Stomach (tissue), 9 donors: ENCODE results near the gene P2RX7. TPM values are rescaled to one million over a fixed set of nuclear protein-coding genes. Genes with fewer than 3 reads are reported as not detected.

ENCODE experiments used
- DNase-seq, 2 donors: peaks; one replicate each; pipeline versions ENCODE4 v3.0.0 to v3.0.0-alpha.2; 2013 to 2019
- H3K27ac ChIP-seq, 5 donors: fragments of 200-600 bp in 4 of 5; sonication (generic) in 4 of 5; one replicate each; pipeline ENCODE4 v1.5.1; 2013 to 2019; ENCODE audit warnings: mild to moderate bottlenecking in 1 of 5, moderate library complexity in 1 of 5
- H3K27me3 ChIP-seq, 3 donors: fragments of 200-600 bp; sonication (generic); one replicate each; pipeline ENCODE4 v1.5.1; 2017 to 2019; ENCODE audit warnings: mixed run types in 1 of 3
- H3K36me3 ChIP-seq, 4 donors: fragments of 200-600 bp; sonication (generic); 1 replicate in 3 of 4; 2 replicates in 1 of 4; pipeline ENCODE4 v1.5.1; 2016 to 2019
- H3K4me1 ChIP-seq, 4 donors: fragments of 200-600 bp; sonication (generic); one replicate each; pipeline ENCODE4 v1.5.1; 2016 to 2019
- H3K4me3 ChIP-seq, 4 donors: fragments of 200-600 bp; sonication (generic) in 3 of 4; one replicate each; pipeline ENCODE4 v1.5.1; 2016 to 2019; ENCODE audit warnings: mild to moderate bottlenecking in 1 of 4
- H3K9me3 ChIP-seq, 4 donors: fragments of 200-600 bp; sonication (generic); one replicate each; pipeline ENCODE4 v1.5.1; 2016 to 2019
- CTCF ChIP-seq, 7 experiments: fragments of 450-650 bp in 4 of 7; fragments of 200-600 bp in 3 of 7; sonication (generic) in 3 of 7; IDR thresholded peaks; one replicate each; pipeline ENCODE4 v1.5.1; 2016 to 2019; ENCODE audit warnings: antibody characterized with exemption in 7 of 7, control low read depth in 2 of 7, mild to moderate bottlenecking in 1 of 7
- EP300 ChIP-seq: sonication (generic); formaldehyde crosslinking; IDR thresholded peaks from one replicate; pipeline ENCODE4 v1.6.1; 2017; ENCODE audit warnings: antibody characterized with exemption
- POLR2A ChIP-seq, 4 donors: fragments of 450-650 bp; IDR thresholded peaks; one replicate each; pipeline ENCODE4 v1.6.1; 2016; ENCODE audit warnings: antibody characterized with exemption in 4 of 4, control low read depth in 2 of 4, mild to moderate bottlenecking in 1 of 4, moderate library complexity in 1 of 4
- POLR2AphosphoS5 ChIP-seq, 3 donors: sonication (generic); formaldehyde crosslinking; IDR thresholded peaks; one replicate each; pipeline ENCODE4 v1.6.1; 2016; ENCODE audit warnings: antibody characterized with exemption in 3 of 3
- WGBS, 5 donors: extraction: QIAGEN DNeasy Blood & Tissue Kit in 3 of 5; methylation state at CpG; one replicate each; pipeline versions ENCODE4 v1.1.5 to v1.1.7; 2013 to 2018; 5-methylcytosine and 5-hydroxymethylcytosine counted together
- intact Hi-C: fragments of 100-400 bp; cut with DNase I; formaldehyde crosslinking; loops from one replicate; pipeline ENCODE4 v1.15.1; 2023; ENCODE audit warnings: low total_unique reads
- polyA plus RNA-seq, 3 donors: library from polyadenylated mRNA; stranded (reverse); fragments of 200-250 nt; gene quantifications; one replicate each; pipeline ENCODE4 v1.2.3, GENCODE V29; 2013
- total RNA-seq, 5 donors: library from RNA; depleted of rRNA; stranded (reverse); fragments of >200 nt; gene quantifications; one replicate each; pipeline versions ENCODE4 v1.1.0 to v1.2.3, GENCODE V29; 2014 to 2016
- donor health status: healthy with polysubstance abuse.
- donor health status: Bipolar disorder and iron deficiency.
- donor health status: healthy.

The P2RX7 gene
- total and polyA plus RNA-seq, 8 donors: 0.31 to 2.2 (median 0.95) TPM; not detected in 2

- Histone ChIP-seq H3K36me3 (no peaks in the 10 kb centered on the region), H3K4me3 (no peak overlapping the region), H3K27me3 (no peaks in the 10 kb centered on the region), H3K9me3 (no peaks in the 10 kb centered on the region), H3K27ac (no peak overlapping the region), H3K4me1 (no peaks in the 10 kb centered on the region)
- TF ChIP-seq POLR2A (IDR thresholded peaks at IDR 0.05): no peak
- no peak for TF ChIP-seq EP300
- no peak for TF ChIP-seq CTCF (IDR thresholded peaks at IDR 0.05)
- no peak for TF ChIP-seq POLR2AphosphoS5 (IDR thresholded peaks at IDR 0.05)
- WGBS, 5 donors: 87 to 94% (median 90%) methylated on average over 13 to 17 of the region's 17 CpGs
- intact Hi-C loops: no loop called here
- DNase-seq: no peak
Measured at GRCh38 chr12:121085506-121086353, 46.9 kb upstream of the P2RX7 start.

GRCh38 chr12:121086781-121087295 lies 45.8 kb upstream of the P2RX7 start:
- H3K36me3 ChIP-seq: no peaks in the 10 kb centered on the region
- TF ChIP-seq POLR2AphosphoS5 (IDR thresholded peaks at IDR 0.05) (no peak), POLR2A (IDR thresholded peaks at IDR 0.05) (no peak), CTCF (IDR thresholded peaks at IDR 0.05) (no peak), EP300 (no peak)
- H3K27me3 ChIP-seq: no peaks in the 10 kb centered on the region
- no peaks in the 10 kb centered on the region for H3K4me1 ChIP-seq
- H3K9me3 ChIP-seq: no peaks in the 10 kb centered on the region
- intact Hi-C loops: no loop called here
- WGBS, 5 donors: 86 to 91% (median 89%) methylated on average over 8 of the region's 8 CpGs
- no peak for DNase-seq
- no peak overlapping the region for H3K27ac ChIP-seq
- H3K4me3 ChIP-seq: no peak overlapping the region

GRCh38 chr12:121087467-121088194 lies 45.0 kb upstream of the P2RX7 start:
- DNase-seq: no peak
- H3K4me1 ChIP-seq: no peaks in the 10 kb centered on the region
- TF ChIP-seq POLR2AphosphoS5 (IDR thresholded peaks at IDR 0.05) (no peak), EP300 (no peak), CTCF (IDR thresholded peaks at IDR 0.05) (no peak), POLR2A (IDR thresholded peaks at IDR 0.05) (no peak)
- no peaks in the 10 kb centered on the region for H3K9me3 ChIP-seq
- 65 to 76% (median 70%) methylated on average over 11 of the region's 11 CpGs for WGBS, 5 donors
- intact Hi-C loops: no loop called here
- H3K27me3 ChIP-seq: no peaks in the 10 kb centered on the region
- H3K27ac ChIP-seq: no peak overlapping the region
- H3K36me3 ChIP-seq: no peaks in the 10 kb centered on the region
- no peak overlapping the region for H3K4me3 ChIP-seq

GRCh38 chr12:121088195-121088585 lies 44.5 kb upstream of the P2RX7 start:
- no peak for TF ChIP-seq EP300
- TF ChIP-seq POLR2AphosphoS5 (IDR thresholded peaks at IDR 0.05): no peak
- no peak for TF ChIP-seq POLR2A (IDR thresholded peaks at IDR 0.05)
- no peak for TF ChIP-seq CTCF (IDR thresholded peaks at IDR 0.05)
- Histone ChIP-seq H3K27ac (no peak overlapping the region), H3K9me3 (no peaks in the 10 kb centered on the region), H3K4me1 (no peaks in the 10 kb centered on the region), H3K27me3 (no peaks in the 10 kb centered on the region), H3K4me3 (no peak overlapping the region), H3K36me3 (no peaks in the 10 kb centered on the region)
- intact Hi-C loops: no loop called here
- DNase-seq: no peak
- 92 to 99% (median 94%) methylated on average over 6 of the region's 6 CpGs for WGBS, 5 donors
